Smooth muscle cell (in vitro differentiated cells): Measurements from ENCODE around the gene ZNF317. TPM values are rescaled to one million over a fixed set of nuclear protein-coding genes. Genes with fewer than 3 reads are reported as not detected.

Experiments
- DNase-seq: peaks from one replicate; lab custom pipeline; 2025; ENCODE audit not compliant: unreplicated experiment; lab: John Stamatoyannopoulos, UW
- H2AFZ ChIP-seq: fragments of 200-600 bp; sonication (generic); 2 replicates; pipeline ENCODE4 v1.6.0; 2016; ENCODE audit warnings: antibody characterized with exemption, low read depth, mild to moderate bottlenecking
- H3F3A ChIP-seq: fragments of 200-600 bp; sonication (generic); 2 replicates; pipeline ENCODE4 v1.6.0; 2017; ENCODE audit warnings: antibody characterized with exemption, low read depth
- H3K27ac ChIP-seq: fragments of 200-600 bp; sonication (generic); 2 replicates; pipeline ENCODE4 v1.5.1; 2016; ENCODE audit warnings: low read depth, mild to moderate bottlenecking
- H3K27me3 ChIP-seq: fragments of 200-600 bp; sonication (generic); 2 replicates; pipeline ENCODE4 v1.6.1; 2016; ENCODE audit warnings: low read depth, mild to moderate bottlenecking
- H3K36me3 ChIP-seq: fragments of 200-600 bp; sonication (generic); 2 replicates; pipeline ENCODE4 v1.5.1; 2016; ENCODE audit warnings: low read depth
- H3K4me1 ChIP-seq: fragments of 200-600 bp; sonication (generic); 2 replicates; pipeline ENCODE4 v1.5.1; 2016; ENCODE audit warnings: low read depth
- H3K4me2 ChIP-seq: fragments of 200-600 bp; sonication (generic); 2 replicates; pipeline ENCODE4 v1.6.0; 2016; ENCODE audit warnings: mild to moderate bottlenecking
- H3K4me3 ChIP-seq: fragments of 200-600 bp; sonication (generic); 2 replicates; pipeline ENCODE4 v1.5.1; 2016; ENCODE audit warnings: mild to moderate bottlenecking
- H3K79me2 ChIP-seq: fragments of 200-600 bp; sonication (generic); 2 replicates; pipeline ENCODE4 v1.6.0; 2016; ENCODE audit warnings: low read depth, mild to moderate bottlenecking
- H3K9ac ChIP-seq: fragments of 200-600 bp; sonication (generic); 2 replicates; pipeline ENCODE4 v1.6.0; 2016; ENCODE audit warnings: low read depth
- H3K9me3 ChIP-seq: fragments of 200-600 bp; sonication (generic); replicated peaks from 2 replicates; pipeline ENCODE4 v1.5.1; 2016; ENCODE audit warnings: low read depth
- H4K20me1 ChIP-seq: fragments of 200-600 bp; sonication (generic); 2 replicates; pipeline ENCODE4 v1.6.0; 2016; ENCODE audit warnings: low read depth
- CTCF ChIP-seq: fragments of 200-600 bp; sonication (generic); IDR thresholded peaks from 2 replicates; pipeline ENCODE4 v1.5.1; 2017; ENCODE audit warnings: borderline replicate concordance, mild to moderate bottlenecking, antibody characterized with exemption; ENCODE audit not compliant: insufficient read depth, poor library complexity, severe bottlenecking
- WGBS: methylation state at CpG from one replicate; pipeline ENCODE4 v1.1.7; 2016; ENCODE audit warnings: low lambda C conversion rate; 5-methylcytosine and 5-hydroxymethylcytosine counted together
- polyA plus RNA-seq: library from polyadenylated mRNA; unstranded; fragments of >200 nt; fragmentation: Nextera tagmentation; extraction: Ambion mirVana; gene quantifications from 2 replicates; pipeline ENCODE4 v1.2.1, GENCODE V29; 2016
- total RNA-seq: library from RNA; depleted of rRNA; stranded (reverse); fragments of >200 nt; gene quantifications from 2 replicates; pipeline ENCODE4 v1.2.3, GENCODE V29; 2014

The ZNF317 gene
- total and polyA plus RNA-seq, 2 experiments from 2014 or later, result 19.0 to 19.6 TPM

- WGBS, result 71% methylated on average over 2 of the region's 2 CpGs
- H3K4me3 ChIP-seq, result no peak within 1 kb of the TSS
Measured at GRCh38 chr19:9115307-9115813, 24.8 kb upstream of the ZNF317 start, which contains the start of gene OR7G1. Gene OR7G1, minus strand, starts transcription at chr19:9115763. Its CDS starts 0 bp downstream, at chr19:9115763.

GRCh38 chr19:9116547-9116946 lies 23.6 kb upstream of the ZNF317 start:
- Histone ChIP-seq H3F3A (no peaks in the 10 kb centered on the region), H3K27me3 (no peaks in the 10 kb centered on the region), H3K4me2 (no peak overlapping the region), H3K79me2 (no peaks in the 10 kb centered on the region), H3K4me3 (no peak overlapping the region), H2AFZ (no peak overlapping the region), H3K9ac (no peak overlapping the region), H3K36me3 (no peaks in the 10 kb centered on the region), H4K20me1 (no peaks in the 10 kb centered on the region), H3K9me3 (peaks cover 3% of the 10 kb centered on the region), H3K4me1 (no peaks in the 10 kb centered on the region), H3K27ac (no peak overlapping the region)
- TF ChIP-seq CTCF, result no peak
- WGBS, result 66% methylated on average over 5 of the region's 5 CpGs
- DNase-seq, result no peak

More at GRCh38 chr19:9115307-9115813, 24.8 kb upstream of the ZNF317 start, which contains the start of gene OR7G1:
- Histone ChIP-seq H3K36me3 (no peaks in the 10 kb centered on the region), H3K4me2 (no peak within 1 kb of the TSS), H2AFZ (no peak within 1 kb of the TSS), H3K9ac (no peak within 1 kb of the TSS), H3K27me3 (no peaks in the 10 kb centered on the region), H3K9me3 (no peaks in the 10 kb centered on the region), H4K20me1 (no peaks in the 10 kb centered on the region), H3K4me1 (no peaks in the 10 kb centered on the region), H3K79me2 (no peaks in the 10 kb centered on the region), H3K27ac (no peak within 1 kb of the TSS), H3F3A (no peaks in the 10 kb centered on the region)
- no peak for DNase-seq
- no peak for TF ChIP-seq CTCF

DNA sequence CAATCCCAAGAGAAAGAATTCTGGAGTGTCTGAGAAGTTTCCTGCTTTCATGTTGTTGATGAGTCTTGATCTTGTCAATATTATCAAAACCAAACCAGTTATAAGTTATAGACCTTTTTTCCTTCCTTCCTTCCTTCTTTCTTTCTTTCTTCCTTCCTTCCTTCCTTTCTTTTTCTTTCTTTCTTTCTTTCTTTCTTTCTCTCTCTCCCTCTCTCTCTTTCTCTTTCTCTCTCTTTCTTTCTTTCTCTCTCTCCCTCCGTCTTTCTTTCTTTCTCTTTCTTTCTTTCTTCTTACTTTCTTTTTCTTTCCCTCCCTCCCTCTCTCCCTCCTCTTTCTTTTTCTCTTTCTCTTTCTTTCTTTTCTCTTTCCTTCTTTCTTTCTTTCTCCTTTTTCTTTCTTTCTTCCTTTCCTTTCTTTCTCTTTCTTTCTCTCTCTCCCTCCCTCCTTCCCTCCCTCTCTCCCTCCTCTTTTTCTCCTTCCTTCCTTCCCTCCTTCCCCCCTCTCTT lies 13.2 kb upstream of the ZNF317 start, which contains the start of gene OR7G3:
TSS of gene OR7G3 (minus strand) at position 51 of the 506 bp plus-strand sequence. CDS start at position 51, 0 bp downstream.
- H3F3A ChIP-seq, result no peaks in the 10 kb centered on the region
- H3K4me3 ChIP-seq, result no peak within 1 kb of the TSS
- no peaks in the 10 kb centered on the region for H3K36me3 ChIP-seq
- no peak for DNase-seq
- H3K4me2 ChIP-seq, result no peak within 1 kb of the TSS
- no peaks in the 10 kb centered on the region for H3K4me1 ChIP-seq
- H3K27ac ChIP-seq, result no peak within 1 kb of the TSS
- H3K79me2 ChIP-seq, result no peaks in the 10 kb centered on the region
- TF ChIP-seq CTCF, result no peak
- H3K9me3 ChIP-seq, result no peaks in the 10 kb centered on the region
- no peaks in the 10 kb centered on the region for H4K20me1 ChIP-seq
- H2AFZ ChIP-seq, result no peak within 1 kb of the TSS
- WGBS, result 57% methylated on average over 1 of the region's 1 CpG
- no peaks in the 10 kb centered on the region for H3K27me3 ChIP-seq
- H3K9ac ChIP-seq, result no peak within 1 kb of the TSS

- no peaks in the 10 kb centered on the region for H3K27me3 ChIP-seq
- no peak overlapping the region for H3K9ac ChIP-seq
- no peak for TF ChIP-seq CTCF
- H3K4me2 ChIP-seq, result no peak overlapping the region
- H2AFZ ChIP-seq, result no peak overlapping the region
- H3K79me2 ChIP-seq, result no peaks in the 10 kb centered on the region
- H3K4me3 ChIP-seq, result no peak overlapping the region
- no peaks in the 10 kb centered on the region for H3K36me3 ChIP-seq
- no peak overlapping the region for H3K27ac ChIP-seq
- DNase-seq, result no peak
- no peaks in the 10 kb centered on the region for H3F3A ChIP-seq
- H3K9me3 ChIP-seq, result no peaks in the 10 kb centered on the region
- 84% methylated on average over 3 of the region's 3 CpGs for WGBS
- H4K20me1 ChIP-seq, result no peaks in the 10 kb centered on the region
- no peaks in the 10 kb centered on the region for H3K4me1 ChIP-seq
Measured at GRCh38 chr19:9128171-9128570, 12.0 kb upstream of the ZNF317 start.
